AG08396 (cell line): Measurements from ENCODE around the gene NEMP1.
"Not testable (repeated sequence)": the region's sequence is repeated elsewhere in the genome, so short reads cannot be mapped to it uniquely, and the experiment has no call there.

Source experiments
- DNase-seq: peaks from one replicate; pipeline ENCODE4 v3.0.0; 2012; ENCODE audit warnings: low spot score, mixed read lengths

NEMP1 gene

GRCh38 chr12:57027011-57027804 lies 51.4 kb downstream of the NEMP1 start:
- DNase-seq, result no peak

- DNase-seq, result no peak
These were observed 53.4 kb downstream of the NEMP1 start for GRCh38 chr12:57025196-57025595.

GRCh38 chr12:57022324-57022723 lies 56.3 kb downstream of the NEMP1 start:
- not testable (repeated sequence) for DNase-seq

GRCh38 chr12:57019983-57020719 lies 58.4 kb downstream of the NEMP1 start:
- DNase-seq, result no peak

- no peak for DNase-seq
These were observed 59.7 kb downstream of the NEMP1 start for GRCh38 chr12:57018906-57019305.

- not testable (repeated sequence) for DNase-seq
These were observed 60.2 kb downstream of the NEMP1 start for GRCh38 chr12:57018353-57018752.

- DNase-seq, result no peak
These were observed 62.2 kb downstream of the NEMP1 start, which contains the start of gene TAC3 for GRCh38 chr12:57016348-57016747. Gene TAC3 (minus strand): TSS chr12:57016529. CDS start chr12:57015797, 732 bp downstream.

GRCh38 chr12:57012600-57013465 lies 65.8 kb downstream of the NEMP1 start:
- DNase-seq, result no peak

GRCh38 chr12:57011438-57012424 lies 66.9 kb downstream of the NEMP1 start:
- DNase-seq, result no peak

GRCh38 chr12:57010627-57011247 lies 67.9 kb downstream of the NEMP1 start:
- no peak for DNase-seq

GRCh38 chr12:57009949-57010626 lies 68.5 kb downstream of the NEMP1 start:
- DNase-seq, result no peak

- peak; percentile 69 for DNase-seq
These were observed 70.4 kb downstream of the NEMP1 start for GRCh38 chr12:57008178-57008577.

- DNase-seq, result no peak
These were observed 71.6 kb downstream of the NEMP1 start for GRCh38 chr12:57006809-57007475.

- DNase-seq, result peak; percentile 95
These were observed 72.4 kb downstream of the NEMP1 start, which contains the start of gene ZBTB39 for GRCh38 chr12:57005980-57006808. Gene ZBTB39 (minus strand): TSS chr12:57006546. CDS start chr12:57004917, 1,629 bp downstream.
